HG03558 (cell line): ENCODE measurements around the gene NBAS.
A peak's percentile ranks its signal among the peaks of the same experiment; 100 is the strongest.

Experiments
- ATAC-seq: cut with Tn5 transposase; IDR thresholded peaks from one replicate; pipeline ENCODE4 v1.9.1; 2021; ENCODE audit warnings: moderate number of reproducible peaks; ENCODE audit not compliant: unreplicated experiment; ENCODE audit errors: extremely low read depth

The NBAS gene

DNA sequence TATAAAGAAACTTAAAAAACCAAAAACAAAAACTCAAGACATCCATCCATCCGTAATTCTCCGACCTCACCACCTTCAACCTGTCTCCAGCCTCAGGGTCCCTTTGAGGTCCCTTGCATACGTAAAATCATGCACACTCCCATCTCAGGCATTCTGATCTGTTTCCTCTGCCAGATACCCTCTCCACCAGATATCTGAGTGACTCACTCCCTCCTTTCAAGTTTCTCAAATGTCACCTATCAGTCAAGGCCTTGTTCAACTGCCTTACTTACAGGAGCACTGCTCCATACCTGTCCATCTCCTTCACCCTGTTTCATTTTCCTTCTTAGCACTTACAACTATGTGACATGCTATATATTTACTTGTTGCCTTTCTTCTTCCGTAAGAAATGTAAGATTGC, 369.3 kb downstream of the NBAS start:
- ATAC-seq, result no peak

DNA sequence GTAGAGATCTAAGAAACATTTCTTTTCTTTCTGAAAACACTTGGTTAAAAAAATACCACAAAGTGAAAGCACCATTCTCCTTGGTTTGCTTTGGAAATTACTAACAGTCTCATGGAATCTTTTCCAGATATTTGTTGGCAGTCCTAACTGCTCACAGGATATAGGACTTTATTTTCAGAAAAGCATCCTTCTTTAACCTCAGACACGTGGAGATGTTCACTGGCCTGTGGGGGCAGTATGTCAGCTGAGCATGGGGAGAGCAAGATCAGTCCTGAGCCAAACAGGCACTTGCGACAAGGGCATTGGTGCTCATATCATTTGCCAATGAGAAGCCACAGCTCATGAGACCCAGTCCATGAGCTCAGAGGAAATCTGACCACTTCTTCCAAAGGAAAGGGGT, 371.9 kb downstream of the NBAS start:
- no peak for ATAC-seq

DNA sequence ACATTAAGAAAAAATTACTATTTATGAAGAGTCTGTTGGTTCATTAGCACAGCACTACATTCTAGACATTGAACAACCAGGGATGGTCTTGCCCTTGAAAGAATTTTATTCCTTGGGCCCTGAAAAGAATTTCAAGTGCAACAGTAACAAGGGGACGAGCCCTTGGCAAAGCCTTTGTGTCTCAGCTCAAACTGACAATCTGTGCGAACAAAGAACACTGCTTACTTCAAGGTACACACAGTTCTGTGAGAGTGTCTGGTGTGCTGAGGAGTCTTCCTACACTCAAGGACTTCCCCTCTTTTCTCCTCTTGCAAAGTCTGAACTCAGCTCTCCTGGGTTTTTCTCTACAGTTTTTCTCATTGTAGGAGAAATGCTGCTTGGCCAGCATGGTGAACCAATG, 373.4 kb downstream of the NBAS start:
- no peak for ATAC-seq

DNA sequence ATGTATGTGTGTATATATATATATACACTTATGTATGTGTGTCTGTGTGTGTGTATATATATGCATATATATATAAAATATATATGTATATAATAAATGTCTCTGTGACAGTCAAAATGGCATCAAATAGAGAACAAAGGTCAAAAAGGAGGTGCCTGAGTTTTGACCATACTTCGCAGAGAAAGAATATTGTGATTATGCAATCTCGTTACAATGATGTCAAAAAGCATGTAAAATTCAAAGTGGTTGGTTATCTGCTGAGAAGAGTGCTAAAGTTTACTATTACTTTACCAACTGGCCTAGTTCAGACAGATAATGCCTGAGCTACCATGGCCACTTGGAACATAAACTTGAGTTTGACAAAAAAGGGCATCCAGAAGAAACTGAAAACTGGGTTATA, 375.0 kb downstream of the NBAS start:
- ATAC-seq, result no peak

DNA sequence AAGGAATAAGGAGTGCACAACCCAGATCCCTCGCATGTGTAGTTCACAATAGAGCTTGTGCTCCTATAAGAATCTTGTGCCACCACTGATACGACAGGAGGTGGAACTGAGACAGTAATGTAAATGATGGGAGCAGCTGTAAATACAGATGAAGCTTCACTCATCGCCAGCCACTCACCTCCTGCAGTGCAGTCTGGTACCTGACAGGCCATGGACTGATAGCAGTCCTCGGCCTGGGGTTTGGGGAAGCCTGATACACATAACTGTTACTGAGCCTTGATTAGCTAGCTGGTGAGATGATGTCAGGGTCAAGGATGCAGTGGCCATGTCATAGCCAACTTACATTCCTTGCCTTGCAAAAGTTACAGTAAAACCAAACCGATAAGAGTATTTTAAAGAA, 376.6 kb downstream of the NBAS start:
- ATAC-seq, result no peak

DNA sequence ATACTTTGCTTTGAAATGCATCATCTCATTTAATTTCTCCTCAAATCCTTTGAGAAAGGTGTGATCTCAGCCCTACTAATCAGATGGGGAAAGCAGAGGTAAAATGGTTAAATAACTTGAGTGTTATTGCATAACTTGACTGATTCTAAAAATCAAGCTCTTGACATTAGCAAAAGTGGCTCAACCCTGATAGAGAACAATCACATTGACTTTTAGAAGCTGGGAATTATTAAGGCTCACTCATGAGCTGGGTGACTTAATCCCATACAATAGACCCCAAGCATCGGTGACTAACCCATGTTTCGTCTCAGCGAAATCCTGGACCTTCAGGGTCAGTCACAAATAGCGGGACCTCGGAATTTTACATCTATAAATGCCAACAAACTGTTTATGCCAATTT, 378.9 kb downstream of the NBAS start:
- ATAC-seq, result no peak

DNA sequence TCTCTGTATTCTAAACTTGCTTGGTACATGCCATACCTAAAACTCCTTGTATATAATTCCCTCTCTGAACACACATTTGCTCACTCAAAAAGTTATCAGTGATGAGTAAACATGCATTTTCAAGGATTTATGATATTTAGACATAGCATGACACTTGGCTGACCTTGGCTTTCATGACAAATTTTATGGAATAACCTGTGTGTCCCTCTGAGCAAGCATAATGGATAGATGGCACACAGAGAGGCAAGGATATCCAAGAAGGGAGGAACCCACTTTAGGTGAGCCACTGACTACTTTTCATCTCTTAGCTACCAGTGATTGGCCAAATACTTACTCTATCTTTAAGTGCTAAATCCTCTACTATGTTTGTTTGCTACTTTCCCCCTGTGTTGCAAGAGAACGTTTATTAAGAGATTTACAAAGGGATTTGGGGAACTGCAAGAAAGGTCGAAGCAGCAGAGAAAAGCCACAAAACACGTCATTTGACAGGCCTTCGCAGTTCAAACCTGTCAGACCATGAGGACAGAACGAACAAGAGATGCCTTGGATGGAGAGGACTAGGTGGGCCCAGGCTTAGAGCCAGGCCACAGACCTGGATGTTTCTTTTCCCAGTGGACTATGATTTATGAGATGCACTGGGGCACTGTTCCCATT, 379.9 kb downstream of the NBAS start:
- no peak for ATAC-seq

DNA sequence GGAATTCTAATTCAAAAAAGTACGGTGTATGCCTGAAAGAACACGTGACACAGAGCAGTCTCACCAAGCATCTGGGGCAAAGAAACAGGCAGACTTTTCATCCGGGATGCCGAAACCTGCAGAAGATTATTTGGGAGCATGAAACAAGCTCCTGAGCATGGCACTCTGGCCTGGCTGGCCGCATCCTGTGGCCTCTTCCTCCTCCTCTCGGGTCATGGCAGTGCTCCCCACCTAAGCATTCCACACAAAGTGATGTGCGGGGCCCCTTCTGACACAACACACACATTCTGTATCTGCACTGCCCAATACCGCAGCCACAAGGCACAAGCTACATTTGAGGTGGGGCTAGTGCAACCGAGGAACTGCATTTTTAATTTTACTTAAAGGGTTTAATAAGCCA, 380.8 kb downstream of the NBAS start:
- ATAC-seq, result no peak

DNA sequence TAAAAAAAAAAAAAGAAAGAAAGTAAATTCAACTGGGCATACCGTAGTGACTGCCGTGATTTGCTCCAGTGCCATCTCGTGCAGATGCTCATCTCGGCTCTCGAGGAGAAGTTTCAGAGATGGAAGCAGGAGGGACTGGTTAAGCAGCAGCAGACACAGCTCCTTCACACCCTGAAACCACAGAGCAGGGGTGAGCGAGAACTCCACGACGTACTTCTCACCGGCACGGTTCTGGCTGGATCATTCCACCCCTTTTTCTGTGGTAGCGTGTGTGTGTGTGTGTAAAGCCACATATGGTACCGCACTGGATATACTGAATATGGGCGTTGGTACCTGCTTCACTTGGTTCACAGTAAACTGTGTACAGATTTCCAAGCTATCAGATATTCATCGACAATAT, 382.2 kb downstream of the NBAS start:
- ATAC-seq, result no peak

DNA sequence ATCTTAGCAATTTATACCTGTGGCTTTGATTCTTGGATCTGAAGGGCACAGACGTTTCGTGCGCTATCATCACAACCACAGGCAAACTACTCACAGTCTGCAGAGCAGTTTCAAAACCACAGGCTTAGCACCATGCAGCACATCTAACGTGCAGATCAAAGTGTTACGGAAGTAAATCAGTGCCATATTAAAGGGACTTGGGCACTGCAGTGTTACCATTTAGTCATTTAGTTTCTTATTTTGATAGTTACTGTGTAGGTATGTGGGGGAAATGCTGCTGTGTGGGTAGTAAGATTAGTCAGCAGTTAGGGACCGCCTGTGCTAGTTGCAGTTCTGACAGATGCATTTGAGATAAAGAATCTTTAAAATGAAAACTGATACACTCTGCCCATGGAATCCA, 384.0 kb downstream of the NBAS start:
- ATAC-seq, result peak; percentile 99

DNA sequence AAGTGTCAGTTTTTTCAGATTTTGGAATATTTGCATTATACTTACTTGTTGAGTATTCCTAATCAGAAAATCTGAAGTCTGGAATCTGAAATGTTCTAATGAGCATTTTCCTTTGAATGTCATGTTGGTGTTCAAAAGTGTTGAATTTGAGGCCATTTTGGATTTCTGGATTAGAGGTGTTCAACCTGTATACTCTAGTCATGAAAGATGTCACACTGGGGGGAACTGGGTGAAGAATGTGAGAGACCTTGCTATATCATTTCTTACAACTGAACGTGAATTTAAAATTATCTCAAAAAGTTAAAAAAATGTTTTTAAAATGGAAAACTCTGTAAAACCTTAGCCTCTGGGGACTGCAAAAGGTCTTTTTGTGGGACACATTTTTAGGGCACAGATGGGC, 384.5 kb downstream of the NBAS start:
- ATAC-seq, result no peak

DNA sequence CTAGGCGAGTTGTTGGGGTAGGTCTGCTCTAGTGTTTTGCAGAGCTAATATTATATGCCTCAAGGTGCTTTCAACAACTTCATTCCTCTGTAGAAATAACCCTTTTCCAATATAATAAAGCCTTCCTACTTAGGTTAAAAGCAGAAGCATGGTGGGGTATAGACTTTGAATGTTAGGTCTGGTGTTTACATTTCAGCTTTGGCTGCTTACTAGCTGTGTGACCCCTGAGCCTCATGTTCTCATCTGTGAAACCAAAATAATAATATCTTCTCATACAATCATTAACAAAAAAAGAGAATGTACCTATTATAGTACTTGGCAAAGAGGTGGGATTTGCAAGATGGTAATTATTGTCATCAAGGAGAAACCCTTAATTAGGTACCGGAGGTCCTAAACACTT, 386.6 kb downstream of the NBAS start:
- ATAC-seq, result no peak

DNA sequence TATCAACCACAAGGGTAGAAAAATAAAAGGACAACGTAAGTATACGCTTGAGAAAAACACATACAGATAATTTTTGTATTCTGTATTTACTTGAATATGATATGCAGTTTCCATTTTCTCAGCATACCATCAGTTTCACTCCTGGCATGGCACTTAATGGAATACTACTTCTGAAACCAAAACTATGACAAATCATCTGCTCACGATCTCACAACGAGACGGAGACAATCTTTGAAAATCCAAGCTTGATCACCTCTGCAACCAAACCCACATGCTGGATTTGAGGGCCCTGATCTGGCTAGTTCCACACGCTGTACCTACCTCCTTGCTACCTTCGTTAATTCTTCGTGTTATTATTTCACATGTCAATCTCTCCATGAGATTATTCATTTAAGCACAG, 387.6 kb downstream of the NBAS start:
- no peak for ATAC-seq

DNA sequence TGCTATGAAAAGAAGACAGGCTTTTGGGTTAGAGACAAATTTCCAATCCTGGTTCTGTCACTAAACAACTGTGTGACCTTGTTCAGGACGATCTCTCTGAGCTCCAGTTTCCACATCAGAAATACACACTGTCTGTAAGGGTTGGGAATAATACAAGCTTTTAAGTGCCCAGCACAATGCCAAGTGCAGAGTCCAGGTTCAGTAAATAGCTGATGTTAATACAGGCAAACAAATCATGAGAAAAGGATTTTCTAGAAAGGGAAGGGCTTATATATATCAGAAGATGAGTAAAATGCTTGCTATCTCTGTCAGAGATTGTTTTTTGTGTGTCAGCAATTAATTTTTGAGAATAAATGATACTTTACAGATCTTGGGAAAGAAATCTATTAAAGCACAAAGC, 388.3 kb downstream of the NBAS start:
- ATAC-seq, result no peak

DNA sequence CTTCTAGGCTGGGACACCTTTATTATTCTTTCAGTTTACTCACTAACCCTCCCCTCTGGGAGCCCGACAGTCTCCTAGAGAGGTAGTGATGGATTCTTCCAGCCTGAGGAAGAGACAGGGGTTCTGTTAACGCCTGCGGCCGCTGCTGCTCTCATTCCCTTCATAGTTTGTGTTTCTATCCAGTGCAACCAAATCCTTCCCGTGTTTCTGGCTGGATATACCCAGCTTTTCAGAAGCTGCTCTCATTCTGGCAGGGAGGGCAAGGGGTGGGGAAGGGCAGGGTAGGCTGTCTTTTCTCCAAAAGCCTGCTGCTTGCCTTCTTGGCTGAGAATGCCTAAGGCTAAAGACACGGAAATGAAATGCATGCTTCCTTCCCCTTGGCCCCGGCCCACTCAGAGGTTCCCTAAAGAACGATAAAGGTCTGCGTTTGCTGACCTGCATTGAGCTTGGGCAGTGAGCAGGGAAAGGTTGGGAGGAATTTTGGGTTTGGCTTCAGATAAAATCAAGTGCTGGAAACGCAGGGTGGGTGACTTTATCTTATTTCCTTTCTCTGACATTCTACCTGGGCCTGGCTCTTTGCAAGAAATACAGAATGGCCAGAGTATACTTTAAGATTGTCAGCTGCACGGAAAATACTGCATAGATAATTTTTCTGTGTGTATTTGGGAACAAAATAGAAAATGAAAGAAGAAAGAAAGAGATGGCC, 390.9 kb downstream of the NBAS start:
- no peak for ATAC-seq

DNA sequence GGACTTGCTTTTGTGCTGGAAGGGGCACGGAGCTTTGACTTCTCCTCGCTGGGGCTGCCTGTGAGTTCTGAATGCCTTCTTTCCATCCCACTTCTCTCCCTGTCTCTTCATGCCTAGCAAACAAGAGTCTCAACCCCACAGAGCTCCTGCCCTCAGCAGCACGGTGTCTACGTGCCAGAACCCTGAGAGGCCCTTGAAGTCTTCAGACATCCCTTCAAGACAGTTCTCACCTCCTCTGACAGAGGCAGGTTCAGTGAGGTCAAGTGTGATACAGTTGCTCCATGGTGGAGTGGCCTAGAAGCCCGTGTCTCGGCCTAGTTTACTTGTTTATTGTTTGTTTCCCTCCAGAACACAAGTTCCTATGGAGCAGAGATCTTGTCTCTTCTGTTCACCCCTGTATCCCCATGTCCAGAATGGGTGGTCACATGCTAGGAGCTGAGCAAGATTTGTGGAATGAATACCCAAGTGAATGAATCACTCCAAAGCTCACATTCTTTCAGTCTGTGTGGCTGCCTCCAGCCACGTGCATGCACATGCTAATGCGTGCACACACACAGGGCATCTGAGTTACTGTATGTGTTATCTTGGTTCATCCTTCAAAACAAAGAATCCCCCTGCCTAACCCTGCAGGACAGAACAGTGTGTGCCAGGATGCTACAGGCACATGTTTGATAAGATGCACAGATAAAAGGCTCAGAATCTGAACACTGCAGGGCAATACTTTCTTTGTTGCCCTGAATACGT, 391.6 kb downstream of the NBAS start:
- no peak for ATAC-seq

DNA sequence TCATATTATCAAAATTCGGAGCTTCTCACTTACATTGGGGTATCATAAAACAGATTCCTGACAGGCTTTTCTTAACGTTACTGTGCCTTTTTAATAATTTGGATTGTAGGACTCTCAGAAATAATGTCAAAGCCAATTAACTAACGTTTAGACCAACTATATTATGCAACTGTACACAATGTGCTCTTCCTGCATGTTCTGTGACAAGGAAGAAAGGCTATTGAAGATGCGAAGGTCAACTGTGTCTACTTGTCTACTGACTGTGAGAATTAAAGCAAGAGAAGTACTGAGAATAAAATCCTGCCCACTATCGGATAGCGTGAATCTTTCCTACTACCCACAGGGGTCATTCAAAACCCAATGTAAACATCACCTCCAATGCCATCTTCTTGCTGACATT, 393.0 kb downstream of the NBAS start:
- no peak for ATAC-seq

DNA sequence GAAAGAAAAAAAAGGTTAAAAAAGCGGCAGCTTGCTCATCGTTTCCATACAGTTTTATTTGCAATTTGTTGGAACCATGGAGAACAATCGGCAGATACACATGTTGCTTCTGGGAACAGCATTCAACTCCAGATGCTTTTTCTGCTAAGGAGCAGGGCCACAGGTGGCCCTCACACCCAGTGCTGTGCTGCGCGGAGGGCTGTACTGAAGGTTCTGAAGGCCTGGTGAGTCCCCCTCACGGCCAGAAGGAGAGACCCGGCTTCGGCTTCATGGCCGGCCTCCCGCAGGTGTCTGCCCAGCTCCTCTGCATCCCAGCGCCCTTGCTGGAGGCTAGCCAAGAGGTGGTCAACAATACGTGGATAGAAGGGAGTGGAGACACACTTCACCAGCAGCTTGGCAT, 394.3 kb downstream of the NBAS start:
- ATAC-seq, result no peak

DNA sequence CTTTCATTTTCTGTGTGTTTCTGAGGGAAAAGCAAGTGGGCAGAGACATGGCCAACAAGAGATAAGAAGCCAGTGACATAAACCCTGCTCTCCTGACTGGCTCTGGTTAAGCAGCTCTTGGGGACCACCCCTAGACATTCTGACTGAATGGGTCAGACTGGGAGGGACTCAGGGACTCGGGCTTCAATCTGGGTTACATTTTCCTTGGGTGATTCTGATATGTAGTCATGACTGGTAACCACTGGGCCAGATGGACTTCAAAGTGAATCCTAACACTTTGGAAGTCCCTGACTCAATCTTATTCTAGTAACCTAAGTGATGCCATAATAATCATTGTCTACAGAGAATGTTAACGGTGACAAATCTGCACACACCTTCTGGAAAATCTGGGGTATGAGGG, 397.8 kb downstream of the NBAS start:
- ATAC-seq, result no peak

DNA sequence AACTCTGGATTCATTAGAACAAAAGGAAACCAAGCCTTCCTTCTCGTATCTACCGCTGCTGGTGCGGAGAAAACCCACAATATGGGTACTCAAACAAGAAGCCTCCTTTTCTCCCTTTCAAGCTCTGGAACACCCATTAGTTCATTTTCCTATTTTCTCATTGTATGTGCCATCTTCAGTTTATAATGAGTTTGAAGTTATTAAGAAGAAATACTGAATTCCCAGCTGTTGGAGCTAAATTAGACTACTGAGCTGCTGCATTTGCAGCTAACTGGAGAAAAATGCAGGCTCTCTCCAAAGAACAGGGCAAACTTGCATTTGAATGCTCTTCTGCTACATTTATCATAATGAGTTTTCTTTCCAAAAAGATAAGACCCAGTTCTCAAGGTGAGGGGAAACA, 398.5 kb downstream of the NBAS start:
- ATAC-seq, result no peak

DNA sequence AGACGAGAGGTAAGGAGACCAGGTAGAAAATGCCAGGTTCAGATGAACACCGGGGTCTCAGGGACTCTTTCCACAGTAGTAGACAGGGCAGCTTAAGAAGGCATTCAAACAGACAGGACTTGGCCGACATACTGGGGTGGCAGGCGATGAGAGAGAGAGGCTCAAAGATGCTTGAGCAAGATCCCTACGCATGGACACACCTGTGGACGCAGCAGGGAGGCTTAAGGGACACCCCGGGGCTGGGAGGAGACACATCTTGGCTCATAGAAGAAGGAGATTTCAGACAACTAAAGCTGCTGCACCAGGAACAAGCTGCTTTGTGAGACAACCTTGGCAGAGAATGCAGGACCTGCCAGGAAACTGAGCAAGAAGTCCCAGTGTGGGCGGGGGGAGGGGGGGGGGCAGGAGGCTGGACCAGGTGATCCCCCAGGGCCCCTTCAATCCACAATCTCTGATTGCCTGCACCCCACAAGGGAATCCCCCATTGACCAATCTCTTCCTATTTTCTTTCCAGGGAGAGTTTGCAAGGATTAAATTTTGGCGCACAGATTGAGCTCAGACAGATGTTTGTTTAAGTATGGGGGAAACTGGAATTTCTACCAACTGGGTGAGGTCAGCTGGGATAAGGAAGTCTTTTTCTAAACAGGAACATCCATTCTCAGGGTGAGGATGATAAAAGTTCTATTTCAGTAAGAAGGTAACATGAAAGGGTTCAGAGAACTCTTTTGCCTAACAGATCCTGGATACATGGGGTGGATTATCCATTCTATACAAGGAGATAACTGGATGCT, 400.7 kb downstream of the NBAS start:
- no peak for ATAC-seq
